ENCODE data around the gene CUL4A. TPM values are rescaled to one million over a fixed set of nuclear protein-coding genes. Genes with fewer than 3 reads are reported as not detected.
A peak's percentile ranks its signal among the peaks of the same experiment; 100 is the strongest.

The CUL4A gene
- total RNA-seq, 3 donors from 2014 or later (not counting 1 experiment from before 2014, with no cell fraction given), result 56.3 to 97.8 (median 97.7) TPM

DNA sequence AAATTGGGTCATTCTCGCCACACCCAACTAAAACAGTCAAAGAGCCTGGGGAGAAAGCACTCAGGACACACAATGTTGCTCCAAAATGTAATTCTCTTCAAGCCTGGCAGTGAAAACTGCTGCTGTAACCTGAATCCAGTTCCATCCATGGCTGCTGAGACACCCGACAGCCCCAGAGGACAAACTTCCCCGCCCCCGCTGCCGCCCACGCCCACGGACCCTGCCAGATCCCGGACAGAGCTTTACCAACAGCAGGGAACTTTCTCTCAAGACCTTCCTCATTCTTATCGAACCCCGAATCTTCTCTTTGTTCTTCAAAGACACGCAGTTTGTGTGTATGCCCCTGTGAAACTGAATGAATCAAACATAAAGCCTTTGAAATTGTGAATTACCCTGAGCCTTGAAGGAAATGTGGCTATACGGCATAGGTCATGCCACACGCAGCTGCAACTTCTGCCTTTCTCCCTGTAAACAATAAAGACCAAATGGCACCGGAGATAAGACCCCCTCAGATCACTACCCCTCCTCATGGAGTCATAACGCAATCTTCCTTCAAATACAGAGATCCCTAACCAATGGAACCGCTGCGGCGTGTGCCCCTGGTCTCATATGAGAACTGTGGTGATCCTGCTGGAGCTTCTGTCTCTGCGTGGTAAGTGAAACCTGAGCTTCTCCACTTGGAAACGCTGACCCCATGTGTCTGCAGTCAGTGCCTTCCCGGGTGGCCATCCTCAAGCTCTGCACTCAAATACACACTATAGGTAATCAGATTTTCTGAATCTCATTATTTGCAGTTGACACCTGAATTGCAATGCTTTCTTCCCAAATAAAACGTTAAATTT, 82.8 kb downstream of the CUL4A start:
- WGBS (ENCODE audit: insufficient coverage), result 3% methylated on average over 22 of the region's 22 CpGs
- H3K27me3 Mint-ChIP-seq (ENCODE audit: low read depth in 2 of 2), result peaks cover 39 to 45% of the 10 kb centered on the region in 2 donors

DNA sequence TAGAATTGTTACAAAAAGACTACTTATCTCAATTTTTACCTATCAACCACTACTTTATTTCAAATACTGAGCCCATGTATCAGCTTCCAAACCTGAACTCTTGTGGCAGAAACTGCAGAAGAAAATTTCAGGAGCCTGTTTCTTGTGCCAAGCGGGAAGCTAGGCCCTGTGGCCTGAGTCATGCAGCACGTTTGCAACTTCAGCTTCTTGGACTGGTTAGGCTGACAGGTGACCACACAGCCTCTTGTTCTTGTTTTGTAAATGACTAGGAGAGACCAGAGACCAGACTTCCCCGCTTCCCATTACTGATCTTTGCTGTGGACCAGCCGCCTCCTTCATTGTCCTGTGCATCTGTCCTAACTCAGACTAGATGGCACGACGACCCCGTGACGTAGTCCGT, 84.3 kb downstream of the CUL4A start:
- Mint-ChIP-seq H3K27ac (no peak overlapping the region), H3K4me3 (no peak overlapping the region), H3K4me1 (peaks cover 28% of the 10 kb centered on the region in 2 donors), H3K9me3 (peaks cover 0 to 2% of the 10 kb centered on the region in 2 donors), H3K27me3 (ENCODE audit: low read depth in 2 of 2) (peaks cover 41 to 44% of the 10 kb centered on the region in 2 donors), H3K36me3 (peaks cover 7% of the 10 kb centered on the region)
- Histone ChIP-seq H3K27ac (ENCODE audit: low read length) (no peak overlapping the region), H3K36me3 (ENCODE audit: control insufficient read depth, insufficient read depth, low read length) (no peaks in the 10 kb centered on the region), H3K9me3 (ENCODE audit: control insufficient read depth, insufficient read depth, low read length) (no peaks in the 10 kb centered on the region), H3K27me3 (ENCODE audit: control insufficient read depth, insufficient read depth, low read length) (peaks cover 8% of the 10 kb centered on the region), H3K4me1 (ENCODE audit: control insufficient read depth, insufficient read depth, low read length) (peaks cover 27% of the 10 kb centered on the region), H3K4me3 (ENCODE audit: low read length) (no peak overlapping the region)
- WGBS (ENCODE audit: insufficient coverage), result 88% methylated on average over 9 of the region's 9 CpGs
- intact Hi-C loops (cut with micrococcal nuclease), result no loop called here
- TF ChIP-seq, protein P1, sequence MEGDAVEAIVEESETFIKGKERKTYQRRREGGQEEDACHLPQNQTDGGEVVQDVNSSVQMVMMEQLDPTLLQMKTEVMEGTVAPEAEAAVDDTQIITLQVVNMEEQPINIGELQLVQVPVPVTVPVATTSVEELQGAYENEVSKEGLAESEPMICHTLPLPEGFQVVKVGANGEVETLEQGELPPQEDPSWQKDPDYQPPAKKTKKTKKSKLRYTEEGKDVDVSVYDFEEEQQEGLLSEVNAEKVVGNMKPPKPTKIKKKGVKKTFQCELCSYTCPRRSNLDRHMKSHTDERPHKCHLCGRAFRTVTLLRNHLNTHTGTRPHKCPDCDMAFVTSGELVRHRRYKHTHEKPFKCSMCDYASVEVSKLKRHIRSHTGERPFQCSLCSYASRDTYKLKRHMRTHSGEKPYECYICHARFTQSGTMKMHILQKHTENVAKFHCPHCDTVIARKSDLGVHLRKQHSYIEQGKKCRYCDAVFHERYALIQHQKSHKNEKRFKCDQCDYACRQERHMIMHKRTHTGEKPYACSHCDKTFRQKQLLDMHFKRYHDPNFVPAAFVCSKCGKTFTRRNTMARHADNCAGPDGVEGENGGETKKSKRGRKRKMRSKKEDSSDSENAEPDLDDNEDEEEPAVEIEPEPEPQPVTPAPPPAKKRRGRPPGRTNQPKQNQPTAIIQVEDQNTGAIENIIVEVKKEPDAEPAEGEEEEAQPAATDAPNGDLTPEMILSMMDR (IDR thresholded peaks at IDR 0.05), result no peak
- no peak for DNase-seq
- no peak for ATAC-seq

More for the DNA sequence above, 82.8 kb downstream of the CUL4A start:
- H3K4me3 Mint-ChIP-seq, result peak overlapping the region; percentile 67
- H3K4me1 Mint-ChIP-seq, result peaks cover 15 to 16% of the 10 kb centered on the region in 2 donors
- Histone ChIP-seq H3K4me3 (ENCODE audit: low read length) (no peak overlapping the region), H3K36me3 (ENCODE audit: control insufficient read depth, insufficient read depth, low read length) (no peaks in the 10 kb centered on the region), H3K27me3 (ENCODE audit: control insufficient read depth, insufficient read depth, low read length) (peaks cover 8% of the 10 kb centered on the region), H3K4me1 (ENCODE audit: control insufficient read depth, insufficient read depth, low read length) (peaks cover 16% of the 10 kb centered on the region), H3K27ac (ENCODE audit: low read length) (no peak overlapping the region), H3K9me3 (ENCODE audit: control insufficient read depth, insufficient read depth, low read length) (no peaks in the 10 kb centered on the region)
- TF ChIP-seq, protein P1 (IDR thresholded peaks at IDR 0.05), result no peak
- H3K27ac Mint-ChIP-seq, result peak overlapping the region in 1 of 2 donors; percentile 21
- DNase-seq (peak in 1 of 2 donors; percentile 40), ATAC-seq (no peak)
- H3K9me3 Mint-ChIP-seq, result peaks cover 0 to 2% of the 10 kb centered on the region in 2 donors
- intact Hi-C loops (cut with micrococcal nuclease), result no loop called here
- H3K36me3 Mint-ChIP-seq, result peaks cover 7% of the 10 kb centered on the region

DNA sequence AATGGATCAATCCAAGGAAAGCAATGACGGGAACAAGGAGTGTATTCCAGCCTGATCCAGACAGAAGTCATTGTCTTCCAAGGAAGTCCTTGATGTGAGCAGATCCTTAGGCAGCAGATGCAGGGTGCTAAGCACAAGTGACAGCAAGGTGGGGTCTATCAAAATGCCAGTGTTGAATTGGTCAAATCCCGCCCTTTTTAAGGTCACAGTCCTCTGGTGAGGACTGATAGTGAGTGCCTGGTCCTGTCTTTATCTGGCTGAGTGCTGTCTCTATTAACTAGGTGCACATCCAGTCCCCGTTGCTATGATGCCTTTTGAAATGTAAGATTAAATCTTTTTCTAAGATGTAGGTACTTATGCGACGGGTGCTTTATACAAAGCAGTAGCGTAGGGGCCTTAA, 86.4 kb downstream of the CUL4A start:
- 99% methylated on average over 6 of the region's 6 CpGs for WGBS (ENCODE audit: insufficient coverage)
- peaks cover 6% of the 10 kb centered on the region for H3K27me3 ChIP-seq (ENCODE audit: control insufficient read depth, insufficient read depth, low read length)
- intact Hi-C loops (cut with micrococcal nuclease), result loop anchor here (2.0 to 5.0 kb wide), 3 partner anchors 88 to 108 kb away; partner anchors contain the start of genes CUL4A and PCID2
- H3K9me3 ChIP-seq (ENCODE audit: control insufficient read depth, insufficient read depth, low read length), result no peaks in the 10 kb centered on the region
- peak overlapping the region; percentile 89 to 99 for H3K27ac Mint-ChIP-seq
- no peak overlapping the region for H3K27ac ChIP-seq (ENCODE audit: low read length)
- peaks cover 31% of the 10 kb centered on the region in 2 donors for H3K4me1 Mint-ChIP-seq
- H3K9me3 Mint-ChIP-seq, result peaks cover 0 to 2% of the 10 kb centered on the region in 2 donors
- H3K4me3 ChIP-seq (ENCODE audit: low read length), result no peak overlapping the region
- TF ChIP-seq, protein P1 (IDR thresholded peaks at IDR 0.05), result no peak
- H3K27me3 Mint-ChIP-seq (ENCODE audit: low read depth in 2 of 2), result peaks cover 24 to 25% of the 10 kb centered on the region in 2 donors
- DNase-seq, result no peak
- H3K36me3 Mint-ChIP-seq, result peaks cover 7% of the 10 kb centered on the region
- no peak for ATAC-seq
- peaks cover under 1% of the 10 kb centered on the region for H3K36me3 ChIP-seq (ENCODE audit: control insufficient read depth, insufficient read depth, low read length)
- H3K4me1 ChIP-seq (ENCODE audit: control insufficient read depth, insufficient read depth, low read length), result peaks cover 30% of the 10 kb centered on the region
- peak overlapping the region; percentile 100 for H3K4me3 Mint-ChIP-seq

All from natural killer cell (primary cell).